ENCODE data around the gene HDGF. TPM values are rescaled to one million over a fixed set of nuclear protein-coding genes. Genes with fewer than 3 reads are reported as not detected.

HDGF gene
- total RNA-seq, 1 donor from 2014 or later = 147 TPM

GRCh38 chr1:156711011-156711817 is 40.3 kb downstream of the HDGF start:
- no peak overlapping the region for H3K4me3 Mint-ChIP-seq (ENCODE audit: unreplicated experiment)
- H3K9me3 Mint-ChIP-seq (ENCODE audit: unreplicated experiment) = no peaks in the 10 kb centered on the region
- no peak overlapping the region for H3K27ac Mint-ChIP-seq (ENCODE audit: unreplicated experiment)
- H3K4me1 Mint-ChIP-seq (ENCODE audit: low read depth, unreplicated experiment) = peaks cover 12% of the 10 kb centered on the region
- TF ChIP-seq CTCF (IDR thresholded peaks at IDR 0.05; ENCODE audit: partially characterized antibody, unreplicated experiment) = no peak
- H3K36me3 Mint-ChIP-seq (ENCODE audit: unreplicated experiment) = no peaks in the 10 kb centered on the region
- H3K27me3 Mint-ChIP-seq (ENCODE audit: unreplicated experiment) = peaks cover 7% of the 10 kb centered on the region
- no peak for DNase-seq

- no peak for DNase-seq
- Mint-ChIP-seq H3K27ac (ENCODE audit: unreplicated experiment) (no peak overlapping the region), H3K36me3 (ENCODE audit: unreplicated experiment) (no peaks in the 10 kb centered on the region)
These were observed 41.6 kb downstream of the HDGF start for GRCh38 chr1:156709757-156710489.

GRCh38 chr1:156709031-156709430 is 42.4 kb downstream of the HDGF start:
- Mint-ChIP-seq H3K4me1 (ENCODE audit: low read depth, unreplicated experiment) (peaks cover 18% of the 10 kb centered on the region), H3K27ac (ENCODE audit: unreplicated experiment) (no peak overlapping the region), H3K9me3 (ENCODE audit: unreplicated experiment) (no peaks in the 10 kb centered on the region), H3K36me3 (ENCODE audit: unreplicated experiment) (no peaks in the 10 kb centered on the region), H3K4me3 (ENCODE audit: unreplicated experiment) (no peak overlapping the region), H3K27me3 (ENCODE audit: unreplicated experiment) (peaks cover 13% of the 10 kb centered on the region)
- DNase-seq = no peak
- no peak for TF ChIP-seq CTCF (IDR thresholded peaks at IDR 0.05; ENCODE audit: partially characterized antibody, unreplicated experiment)

More at GRCh38 chr1:156709757-156710489, 41.6 kb downstream of the HDGF start:
- Mint-ChIP-seq H3K4me3 (ENCODE audit: unreplicated experiment) (no peak overlapping the region), H3K4me1 (ENCODE audit: low read depth, unreplicated experiment) (peaks cover 12% of the 10 kb centered on the region), H3K9me3 (ENCODE audit: unreplicated experiment) (no peaks in the 10 kb centered on the region), H3K27me3 (ENCODE audit: unreplicated experiment) (peaks cover 8% of the 10 kb centered on the region)
- no peak for TF ChIP-seq CTCF (IDR thresholded peaks at IDR 0.05; ENCODE audit: partially characterized antibody, unreplicated experiment)

GRCh38 chr1:156708218-156708661 is 43.2 kb downstream of the HDGF start:
- peaks cover 20% of the 10 kb centered on the region for H3K4me1 Mint-ChIP-seq (ENCODE audit: low read depth, unreplicated experiment)
- TF ChIP-seq CTCF (IDR thresholded peaks at IDR 0.05; ENCODE audit: partially characterized antibody, unreplicated experiment) = no peak
- H3K36me3 Mint-ChIP-seq (ENCODE audit: unreplicated experiment) = no peaks in the 10 kb centered on the region
- H3K27me3 Mint-ChIP-seq (ENCODE audit: unreplicated experiment) = peaks cover 13% of the 10 kb centered on the region
- no peak overlapping the region for H3K27ac Mint-ChIP-seq (ENCODE audit: unreplicated experiment)
- no peak overlapping the region for H3K4me3 Mint-ChIP-seq (ENCODE audit: unreplicated experiment)
- no peaks in the 10 kb centered on the region for H3K9me3 Mint-ChIP-seq (ENCODE audit: unreplicated experiment)
- no peak for DNase-seq

Measured in glutamatergic neuron (in vitro differentiated cells).